ENCODE results near the gene ERBB2. TPM values are rescaled to one million over a fixed set of nuclear protein-coding genes. Genes with fewer than 3 reads are reported as not detected.

ERBB2 gene
- total and polyA plus RNA-seq, 9 of the 15 experiments (the other 6 are each of a cell fraction or from before 2014, with no cell fraction given) = 0.74 to 5.6 (median 3.3) TPM

DNA sequence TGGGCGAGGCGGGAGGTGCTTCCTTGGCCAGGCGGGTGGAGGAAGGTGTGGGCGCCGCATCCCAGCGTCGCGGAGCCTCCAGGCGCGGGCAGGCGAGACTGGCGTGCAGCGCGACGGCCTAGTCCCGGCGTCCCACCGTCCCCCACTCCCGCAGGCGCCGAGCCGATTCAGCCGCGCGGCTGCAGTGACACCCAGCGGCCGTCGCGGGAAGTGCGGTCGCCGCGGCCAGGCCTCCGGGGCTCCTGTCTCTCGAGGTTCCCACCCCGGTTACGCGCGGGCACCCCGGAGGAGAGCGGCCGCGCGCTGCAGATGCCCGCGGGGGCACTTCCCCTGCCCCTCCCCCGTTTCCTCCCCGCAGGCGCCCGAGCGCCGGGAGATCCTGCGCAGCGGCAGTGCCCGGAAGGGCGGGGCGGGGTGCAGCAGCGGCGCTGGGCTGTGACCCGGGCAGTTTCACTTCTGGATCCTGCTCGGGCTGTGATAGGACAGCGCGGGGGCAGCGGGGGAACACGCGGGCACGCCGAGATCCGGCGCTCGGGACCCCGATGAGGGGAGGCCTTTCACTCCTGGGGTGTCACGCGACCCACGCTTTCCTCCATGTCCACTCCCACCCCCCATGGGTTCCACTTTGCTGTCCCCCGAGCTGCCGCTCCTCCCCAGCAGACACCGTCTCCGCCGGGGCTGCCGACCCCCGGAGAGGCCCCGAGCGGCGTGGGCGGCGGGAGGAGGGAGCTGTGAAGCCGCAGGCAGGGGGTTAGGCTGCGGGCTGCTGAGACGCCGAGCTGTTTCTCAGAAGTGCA, 54.5 kb downstream of the ERBB2 start (continued):
- no peak for TF ChIP-seq PRDM10 (IDR thresholded peaks at IDR 0.05; ENCODE audit: partially characterized antibody)
- TF ChIP-seq, protein P1, sequence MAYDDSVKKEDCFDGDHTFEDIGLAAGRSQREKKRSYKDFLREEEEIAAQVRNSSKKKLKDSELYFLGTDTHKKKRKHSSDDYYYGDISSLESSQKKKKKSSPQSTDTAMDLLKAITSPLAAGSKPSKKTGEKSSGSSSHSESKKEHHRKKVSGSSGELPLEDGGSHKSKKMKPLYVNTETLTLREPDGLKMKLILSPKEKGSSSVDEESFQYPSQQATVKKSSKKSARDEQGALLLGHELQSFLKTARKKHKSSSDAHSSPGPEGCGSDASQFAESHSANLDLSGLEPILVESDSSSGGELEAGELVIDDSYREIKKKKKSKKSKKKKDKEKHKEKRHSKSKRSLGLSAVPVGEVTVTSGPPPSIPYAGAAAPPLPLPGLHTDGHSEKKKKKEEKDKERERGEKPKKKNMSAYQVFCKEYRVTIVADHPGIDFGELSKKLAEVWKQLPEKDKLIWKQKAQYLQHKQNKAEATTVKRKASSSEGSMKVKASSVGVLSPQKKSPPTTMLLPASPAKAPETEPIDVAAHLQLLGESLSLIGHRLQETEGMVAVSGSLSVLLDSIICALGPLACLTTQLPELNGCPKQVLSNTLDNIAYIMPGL (CRISPR knock-in tag; IDR thresholded peaks at IDR 0.05) = peak; percentile 86
- no peak for TF ChIP-seq NUFIP1 (IDR thresholded peaks at IDR 0.05; ENCODE audit: partially characterized antibody)
- TF ChIP-seq SLC30A9 (CRISPR knock-in tag; IDR thresholded peaks at IDR 0.05) = no peak
- TF ChIP-seq TBP (optimal IDR thresholded peaks at IDR 0.05; ENCODE audit: low read depth, low read length) = peak; percentile 51
- TF ChIP-seq, protein P2, sequence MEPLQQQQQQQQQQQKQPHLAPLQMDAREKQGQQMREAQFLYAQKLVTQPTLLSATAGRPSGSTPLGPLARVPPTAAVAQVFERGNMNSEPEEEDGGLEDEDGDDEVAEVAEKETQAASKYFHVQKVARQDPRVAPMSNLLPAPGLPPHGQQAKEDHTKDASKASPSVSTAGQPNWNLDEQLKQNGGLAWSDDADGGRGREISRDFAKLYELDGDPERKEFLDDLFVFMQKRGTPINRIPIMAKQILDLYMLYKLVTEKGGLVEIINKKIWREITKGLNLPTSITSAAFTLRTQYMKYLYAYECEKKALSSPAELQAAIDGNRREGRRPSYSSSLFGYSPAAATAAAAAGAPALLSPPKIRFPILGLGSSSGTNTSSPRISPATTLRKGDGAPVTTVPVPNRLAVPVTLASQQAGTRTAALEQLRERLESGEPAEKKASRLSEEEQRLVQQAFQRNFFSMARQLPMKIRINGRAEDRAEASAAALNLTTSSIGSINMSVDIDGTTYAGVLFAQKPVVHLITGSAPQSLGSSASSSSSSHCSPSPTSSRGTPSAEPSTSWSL (CRISPR knock-in tag; IDR thresholded peaks at IDR 0.05; ENCODE audit: borderline replicate concordance) = peak; percentile 73; the same call in 1 of the 2 replicates
- TF ChIP-seq, protein P3, sequence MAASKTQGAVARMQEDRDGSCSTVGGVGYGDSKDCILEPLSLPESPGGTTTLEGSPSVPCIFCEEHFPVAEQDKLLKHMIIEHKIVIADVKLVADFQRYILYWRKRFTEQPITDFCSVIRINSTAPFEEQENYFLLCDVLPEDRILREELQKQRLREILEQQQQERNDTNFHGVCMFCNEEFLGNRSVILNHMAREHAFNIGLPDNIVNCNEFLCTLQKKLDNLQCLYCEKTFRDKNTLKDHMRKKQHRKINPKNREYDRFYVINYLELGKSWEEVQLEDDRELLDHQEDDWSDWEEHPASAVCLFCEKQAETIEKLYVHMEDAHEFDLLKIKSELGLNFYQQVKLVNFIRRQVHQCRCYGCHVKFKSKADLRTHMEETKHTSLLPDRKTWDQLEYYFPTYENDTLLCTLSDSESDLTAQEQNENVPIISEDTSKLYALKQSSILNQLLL (CRISPR knock-in tag; IDR thresholded peaks at IDR 0.05; ENCODE audit: borderline replicate concordance) = no peak
- no peak for TF ChIP-seq HMBOX1 (IDR thresholded peaks at IDR 0.05)
- no peak for TF ChIP-seq MAFK (IDR thresholded peaks at IDR 0.05; ENCODE audit: low read length)
- TF ChIP-seq PPARD (CRISPR knock-in tag; IDR thresholded peaks at IDR 0.05) = no peak
- TF ChIP-seq ZNF175 (CRISPR knock-in tag; IDR thresholded peaks at IDR 0.05; ENCODE audit: low read depth) = peak; percentile 85
- no peak for TF ChIP-seq TRIM28 (IDR thresholded peaks at IDR 0.05)
- no peak for TF ChIP-seq PHB (CRISPR knock-in tag; IDR thresholded peaks at IDR 0.05)
- no peak for TF ChIP-seq ZNF347 (CRISPR knock-in tag; IDR thresholded peaks at IDR 0.05; ENCODE audit: low read depth)
- TF ChIP-seq RB1 (IDR thresholded peaks at IDR 0.05; ENCODE audit: low read depth) = peak; percentile 81
- no peak for TF ChIP-seq MXI1 (IDR thresholded peaks at IDR 0.05; ENCODE audit: low read depth, low read length)
- no peak for TF ChIP-seq TAF9B (IDR thresholded peaks at IDR 0.05; ENCODE audit: partially characterized antibody)
- TF ChIP-seq TARDBP (IDR thresholded peaks at IDR 0.05) = no peak
- TF ChIP-seq PRPF4 (IDR thresholded peaks at IDR 0.05; ENCODE audit: insufficient read depth, low read depth, low read length, poor library complexity, severe bottlenecking) = no peak
- no peak for TF ChIP-seq ARID1B (IDR thresholded peaks at IDR 0.05)
